Measurements from ENCODE around the gene PAH. TPM values are rescaled to one million over a fixed set of nuclear protein-coding genes. Genes with fewer than 3 reads are reported as not detected.

The PAH gene
- total and polyA plus RNA-seq, 10 of the 15 experiments (the other 5 are each of a cell fraction or from before 2014, with no cell fraction given): 0.20 to 4.8 (median 0.55) TPM; not detected in 1

- TF ChIP-seq LARP7 (IDR thresholded peaks at IDR 0.05) (no peak), SMC3 (IDR thresholded peaks at IDR 0.05; ENCODE audit: borderline replicate concordance, low read length) (no peak)
These were observed 42.2 kb downstream of the PAH start (continued) for GRCh38 chr12:102874819-102875218.

- H3K79me2 ChIP-seq (ENCODE audit: control insufficient read depth, insufficient read depth, low read length): no peaks in the 10 kb centered on the region
- H2AFZ ChIP-seq (ENCODE audit: control insufficient read depth, low read depth, low read length): no peak overlapping the region
- FAIRE-seq: no peak
- no peaks in the 10 kb centered on the region for H4K20me1 ChIP-seq (ENCODE audit: control insufficient read depth, insufficient read depth)
- H3K27me3 ChIP-seq (replicated peaks in 1 of 2; ENCODE audit: control insufficient read depth in 2 of 2, insufficient read depth in 2 of 2, low read length in 1 of 2): no peaks in the 10 kb centered on the region
- RAD21 ChIA-PET (ENCODE audit: unreplicated experiment): no interaction called here
- peak in 1 of 2 experiments; percentile 38; a peak in 1 of 4 replicates for TF ChIP-seq BHLHE40 (IDR thresholded peaks at IDR 0.05; ENCODE audit: borderline replicate concordance in 1 of 2, low read depth in 2 of 2, low read length in 1 of 2)
- TF ChIP-seq, protein P1, sequence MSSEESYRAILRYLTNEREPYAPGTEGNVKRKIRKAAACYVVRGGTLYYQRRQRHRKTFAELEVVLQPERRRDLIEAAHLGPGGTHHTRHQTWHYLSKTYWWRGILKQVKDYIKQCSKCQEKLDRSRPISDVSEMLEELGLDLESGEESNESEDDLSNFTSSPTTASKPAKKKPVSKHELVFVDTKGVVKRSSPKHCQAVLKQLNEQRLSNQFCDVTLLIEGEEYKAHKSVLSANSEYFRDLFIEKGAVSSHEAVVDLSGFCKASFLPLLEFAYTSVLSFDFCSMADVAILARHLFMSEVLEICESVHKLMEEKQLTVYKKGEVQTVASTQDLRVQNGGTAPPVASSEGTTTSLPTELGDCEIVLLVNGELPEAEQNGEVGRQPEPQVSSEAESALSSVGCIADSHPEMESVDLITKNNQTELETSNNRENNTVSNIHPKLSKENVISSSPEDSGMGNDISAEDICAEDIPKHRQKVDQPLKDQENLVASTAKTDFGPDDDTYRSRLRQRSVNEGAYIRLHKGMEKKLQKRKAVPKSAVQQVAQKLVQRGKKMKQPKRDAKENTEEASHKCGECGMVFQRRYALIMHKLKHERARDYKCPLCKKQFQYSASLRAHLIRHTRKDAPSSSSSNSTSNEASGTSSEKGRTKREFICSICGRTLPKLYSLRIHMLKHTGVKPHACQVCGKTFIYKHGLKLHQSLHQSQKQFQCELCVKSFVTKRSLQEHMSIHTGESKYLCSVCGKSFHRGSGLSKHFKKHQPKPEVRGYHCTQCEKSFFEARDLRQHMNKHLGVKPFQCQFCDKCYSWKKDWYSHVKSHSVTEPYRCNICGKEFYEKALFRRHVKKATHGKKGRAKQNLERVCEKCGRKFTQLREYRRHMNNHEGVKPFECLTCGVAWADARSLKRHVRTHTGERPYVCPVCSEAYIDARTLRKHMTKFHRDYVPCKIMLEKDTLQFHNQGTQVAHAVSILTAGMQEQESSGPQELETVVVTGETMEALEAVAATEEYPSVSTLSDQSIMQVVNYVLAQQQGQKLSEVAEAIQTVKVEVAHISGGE (CRISPR knock-in tag; IDR thresholded peaks at IDR 0.05): no peak
- no peaks in the 10 kb centered on the region for H3K9me3 ChIP-seq (replicated peaks; ENCODE audit: control insufficient read depth, insufficient read depth, low read length)
- no TSS peak for BruUV-seq (replicated peaks)
- intact Hi-C loops (cut with micrococcal nuclease; ENCODE audit: unreplicated experiment): no loop called here
- in situ Hi-C loops (cut with MboI): no loop called here
- no peak overlapping the region for H3K27ac ChIP-seq (ENCODE audit: control insufficient read depth, insufficient read depth)
- POLR2A ChIA-PET: no interaction called here
- no peaks in the 10 kb centered on the region for H3K36me3 ChIP-seq (ENCODE audit: control insufficient read depth in 2 of 2, insufficient read depth in 2 of 2, low read length in 1 of 2)
- H3K4me2 ChIP-seq (ENCODE audit: control insufficient read depth, insufficient read depth): no peak overlapping the region
- SMC1A ChIA-PET (ENCODE audit: uncharacterized antibody, unreplicated experiment): no interaction called here
- DNase-seq (ENCODE audit: low read depth, low spot score): no peak
- CTCF ChIA-PET: interaction anchor here (1.0 kb wide), 1 partner anchor 10 kb away, joined by 5 read pairs; no protein-coding TSS in a partner anchor
- no peaks in the 10 kb centered on the region for H3K4me1 ChIP-seq (ENCODE audit: control insufficient read depth, insufficient read depth, low read length)
- no peak overlapping the region for H3K4me3 ChIP-seq
- 0% methylated on average over 2 of the region's 2 CpGs for WGBS (ENCODE audit: insufficient coverage, insufficient replicate concordance, low lambda C conversion rate, missing lambda C conversion rate)
- ATAC-seq: no peak
- no peak overlapping the region for H3K9ac ChIP-seq (ENCODE audit: control insufficient read depth, insufficient read depth, low read length)
These were observed 44.0 kb downstream of the PAH start for GRCh38 chr12:102873077-102873476.

All from GM12878 (cell line).